ENCODE data around the gene RRP1.
"Not testable (repeated sequence)": the region's sequence is repeated elsewhere in the genome, so short reads cannot be mapped to it uniquely, and the experiment has no call there.

RRP1 gene

DNA sequence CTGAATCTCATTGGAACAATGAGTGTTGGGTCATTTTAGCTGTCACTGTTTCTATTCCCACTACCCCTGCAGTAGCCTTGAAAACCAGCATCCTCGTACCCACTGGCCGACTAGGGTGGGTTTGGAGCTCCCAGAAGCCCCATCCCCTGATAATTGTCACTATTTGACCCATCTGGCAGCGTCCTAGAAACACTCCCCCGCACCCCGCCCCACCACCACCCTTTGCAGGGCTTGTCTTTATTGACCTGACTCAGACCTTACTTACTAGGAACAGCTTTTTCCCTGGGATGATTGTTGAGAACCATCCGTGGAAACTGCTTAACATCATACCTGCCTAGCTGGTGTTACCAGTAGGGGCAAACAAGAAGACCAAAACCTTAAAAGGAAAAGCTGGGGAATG is 47.2 kb downstream of the RRP1 start:
- no peak for DNase-seq (ENCODE audit: low read depth in 3 of 3)

DNA sequence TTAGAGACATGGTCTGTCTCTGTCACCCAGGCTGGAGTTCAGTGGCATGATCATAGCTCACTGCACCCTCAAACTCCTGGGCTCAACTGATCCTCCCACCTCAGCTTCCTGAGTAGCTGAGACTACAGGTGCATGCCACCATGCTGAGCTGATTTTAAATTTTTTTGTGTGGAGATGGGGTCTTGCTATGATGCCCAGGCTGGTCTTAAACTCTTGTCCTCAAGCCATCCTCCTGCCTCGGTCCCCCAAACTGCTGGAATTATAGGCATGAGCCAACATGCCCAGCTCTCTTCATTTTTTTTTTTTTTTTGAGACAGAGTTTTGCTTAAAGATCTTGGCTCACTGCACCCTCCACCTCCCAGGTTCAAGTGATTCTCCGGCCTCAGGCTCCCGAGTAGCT is 50.9 kb downstream of the RRP1 start:
- no peak for DNase-seq (ENCODE audit: low read depth in 3 of 3)

DNA sequence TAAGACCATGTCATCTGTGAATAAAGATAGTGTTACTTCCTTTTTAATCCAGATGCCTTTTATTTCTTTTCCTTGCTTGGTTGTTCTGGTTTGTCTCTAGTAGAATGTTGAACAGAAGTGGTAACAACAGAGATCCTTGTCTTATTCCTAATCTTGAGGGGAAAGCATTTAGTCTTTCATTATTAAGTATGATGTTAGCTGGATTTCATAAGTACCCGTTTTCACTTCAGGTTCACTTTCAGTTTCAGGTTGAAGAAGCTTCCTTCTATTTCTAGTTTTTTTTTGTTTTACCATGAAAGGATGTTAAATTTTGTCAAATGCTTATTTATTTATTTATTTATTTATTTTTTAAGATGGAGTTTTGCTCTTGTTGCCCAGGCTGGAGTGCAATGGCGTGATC is 53.4 kb downstream of the RRP1 start:
- no peak for DNase-seq (ENCODE audit: low read depth in 3 of 3)

DNA sequence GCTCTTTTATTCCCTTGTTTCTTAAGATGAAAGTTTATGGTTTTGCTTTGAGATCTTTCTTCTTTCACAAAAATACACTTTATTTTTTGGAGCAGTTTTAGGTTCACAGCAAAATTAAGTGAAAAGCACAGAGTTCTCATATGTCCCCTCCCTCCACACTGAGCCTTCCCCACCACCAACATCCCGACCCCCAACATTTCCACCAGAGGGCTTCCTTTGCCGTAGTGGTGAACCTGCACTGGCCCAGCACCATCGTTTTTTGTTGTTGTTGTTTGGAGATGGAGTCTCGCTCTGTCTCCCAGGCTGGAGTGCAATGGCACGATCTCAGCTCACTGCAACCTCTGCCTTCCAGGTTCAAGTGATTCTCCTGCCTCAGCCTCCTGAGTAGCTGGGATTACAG is 55.5 kb downstream of the RRP1 start:
- DNase-seq (ENCODE audit: low read depth in 3 of 3), result not testable (repeated sequence)

DNA sequence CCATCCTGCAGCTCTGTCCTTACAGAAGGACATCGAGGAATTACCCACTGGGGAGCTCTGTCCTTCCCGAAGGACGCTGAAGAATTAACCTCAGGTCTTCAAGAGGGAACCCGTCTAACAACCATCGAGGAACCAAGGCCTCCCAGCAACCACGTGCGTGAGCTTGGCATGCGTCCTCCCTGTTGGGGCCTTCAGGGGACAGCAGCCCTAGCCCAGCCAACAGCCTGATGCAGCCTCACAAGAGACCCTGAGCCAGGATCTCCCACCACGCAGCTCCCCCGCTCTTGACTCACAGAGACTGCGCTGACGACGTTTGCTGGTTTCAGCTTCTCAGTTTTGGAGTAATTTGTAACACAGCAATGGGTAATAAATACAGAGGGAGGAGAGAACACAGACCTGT is 56.0 kb downstream of the RRP1 start:
- no peak for DNase-seq (ENCODE audit: low read depth in 3 of 3)

DNA sequence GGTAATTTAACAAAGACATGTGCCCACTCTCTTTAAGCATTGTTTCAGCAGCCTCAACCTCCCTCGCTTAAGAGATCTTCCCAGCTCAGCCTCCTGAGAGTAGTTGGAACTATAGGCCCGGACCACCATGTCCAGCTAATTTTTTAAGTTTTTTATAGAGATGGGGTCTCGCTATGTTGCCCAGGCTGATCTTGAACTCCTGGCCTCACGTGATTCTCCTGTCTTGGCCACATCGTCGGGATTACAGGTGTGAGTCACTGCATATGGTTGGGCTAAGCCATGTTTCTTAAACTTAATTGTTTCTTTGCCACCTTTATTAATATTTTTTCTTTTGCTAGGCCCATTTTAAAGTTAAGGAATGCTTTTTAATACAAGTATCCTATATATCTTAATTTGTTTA is 57.1 kb downstream of the RRP1 start:
- no peak for DNase-seq (ENCODE audit: low read depth in 3 of 3)

GRCh38 chr21:43847301-43847700 is 57.9 kb downstream of the RRP1 start:
- no peak for DNase-seq (ENCODE audit: low read depth in 3 of 3)

DNA sequence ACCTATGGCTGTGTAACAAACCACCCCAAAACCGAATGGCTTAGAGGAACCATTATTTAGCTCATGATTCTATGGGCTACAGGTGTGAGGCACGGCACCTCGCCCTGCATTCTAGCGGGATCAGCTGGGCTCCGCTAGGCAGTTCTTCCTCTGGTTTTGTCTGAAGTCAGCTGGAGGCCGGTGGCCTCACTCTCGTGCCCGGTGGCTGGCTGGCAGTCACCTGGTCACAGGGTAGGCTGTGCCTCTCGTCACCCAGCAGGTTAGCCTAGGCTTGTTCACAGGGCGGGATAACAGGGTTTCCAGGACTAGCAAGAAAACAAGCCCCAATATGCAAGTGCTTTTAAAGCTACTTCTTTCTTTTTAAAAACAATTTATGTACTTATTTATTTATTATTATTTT is 59.4 kb downstream of the RRP1 start:
- DNase-seq (ENCODE audit: low read depth in 3 of 3), result no peak

DNA sequence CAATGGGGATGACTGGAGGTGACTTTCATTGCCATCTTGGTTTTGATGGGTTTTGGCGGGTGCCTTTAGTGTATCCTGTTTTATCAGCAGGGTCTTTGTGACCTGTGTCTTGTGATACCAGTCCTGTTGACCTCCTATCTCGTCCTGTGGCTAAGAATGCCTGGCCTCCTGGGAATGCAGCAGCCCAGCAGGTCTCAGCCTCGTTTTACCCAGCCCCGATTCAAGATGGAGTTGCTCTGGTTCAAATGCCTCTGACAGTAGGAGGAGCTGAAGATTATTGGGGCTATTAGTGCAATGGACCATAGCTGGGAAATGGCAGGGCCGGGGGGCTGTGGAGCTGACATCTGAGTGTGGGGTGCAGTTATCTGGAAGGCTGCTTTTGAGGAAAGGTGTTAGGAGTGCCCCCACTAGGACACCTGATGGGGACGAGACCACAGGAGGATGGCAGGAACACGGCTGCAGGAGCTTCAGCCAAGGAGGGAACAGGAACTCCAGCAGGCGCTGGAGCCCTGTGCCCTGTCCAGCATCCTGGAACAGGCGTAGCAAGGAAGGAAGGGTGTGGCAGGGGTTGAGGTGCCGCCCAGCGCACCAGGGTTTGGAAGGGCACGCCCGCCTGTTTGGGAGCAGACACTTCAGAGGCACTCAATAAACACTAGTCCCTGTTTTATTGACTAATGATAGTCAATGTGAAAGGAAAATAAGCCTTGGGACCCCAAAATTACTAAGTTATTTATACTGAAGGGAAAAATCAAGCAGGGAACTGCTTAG is 60.3 kb downstream of the RRP1 start:
- no peak for DNase-seq (ENCODE audit: low read depth in 3 of 3)

GRCh38 chr21:43850728-43851295 is 61.4 kb downstream of the RRP1 start:
- DNase-seq (ENCODE audit: low read depth in 3 of 3), result no peak

- DNase-seq (ENCODE audit: low read depth in 3 of 3), result no peak
Observed at GRCh38 chr21:43851593-43851992, 62.2 kb downstream of the RRP1 start.

DNA sequence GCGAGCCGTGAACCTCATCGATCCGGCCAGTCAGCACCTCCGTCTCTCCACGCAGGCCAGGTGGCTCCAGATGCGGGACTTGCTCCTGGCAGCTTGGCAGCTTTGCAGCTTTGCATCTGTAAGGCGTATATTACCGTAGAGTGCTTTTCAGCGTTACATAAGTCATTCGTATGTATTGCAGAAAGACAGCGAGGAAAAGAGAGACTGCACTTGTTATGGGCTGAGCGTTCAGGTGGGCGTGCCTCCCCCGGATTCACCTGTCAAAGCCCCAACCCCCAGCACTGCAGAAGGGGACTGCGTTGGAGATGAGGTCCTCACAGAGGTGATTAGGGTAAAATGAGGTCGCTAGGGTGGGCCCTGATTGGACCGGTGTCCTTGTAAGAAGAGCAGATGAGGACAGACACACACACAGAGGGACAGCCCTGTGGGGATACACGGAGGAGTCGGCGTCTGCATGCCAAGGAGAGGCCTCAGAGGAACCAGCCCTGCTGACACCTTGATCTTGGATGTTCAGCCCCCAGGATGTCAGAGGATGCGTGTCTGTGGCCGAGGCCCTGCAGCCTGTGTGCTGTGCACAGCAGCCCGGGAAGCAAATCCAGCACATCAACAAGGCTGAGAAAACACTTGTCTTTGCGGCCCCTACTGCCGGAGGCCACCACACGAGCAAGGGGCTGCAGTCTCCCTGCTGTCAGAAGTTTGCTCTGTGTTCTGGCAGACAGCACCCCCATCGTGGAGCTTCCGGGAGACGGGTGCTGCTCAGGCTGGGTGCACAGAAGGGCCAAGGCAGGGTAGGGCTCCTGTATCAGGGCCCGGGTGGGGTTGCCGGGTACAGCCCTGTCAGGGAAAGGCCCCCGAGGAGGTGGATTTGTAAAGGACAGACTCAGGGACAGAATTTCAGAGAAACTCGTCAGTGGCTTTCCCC is 64.7 kb downstream of the RRP1 start:
- DNase-seq (ENCODE audit: low read depth in 3 of 3), result no peak
